PFSK-1 (cell line): ENCODE data around the gene PXMP2.

Experiments
- FOXP2 ChIP-seq: optimal IDR thresholded peaks from 2 replicates; pipeline ENCODE3; 2011; ENCODE audit warnings: borderline replicate concordance, control low read depth, inconsistent platforms; ENCODE audit not compliant: insufficient read depth; ENCODE audit errors: extremely low read length, extremely low read depth
- POLR2AphosphoS5 ChIP-seq: IDR thresholded peaks from 2 replicates; pipeline ENCODE4 v1.6.1; 2012; ENCODE audit warnings: low read depth, mild to moderate bottlenecking, control low read depth, low read length, moderate library complexity
- SIN3A ChIP-seq: IDR thresholded peaks from 2 replicates; pipeline ENCODE4 v1.6.1; 2012; ENCODE audit warnings: mild to moderate bottlenecking, low read length, moderate library complexity, borderline replicate concordance; ENCODE audit not compliant: insufficient read depth
- TAF1 ChIP-seq: IDR thresholded peaks from 2 replicates; pipeline ENCODE4 v1.6.1; 2012; ENCODE audit warnings: low read length, control low read depth, borderline replicate concordance; ENCODE audit not compliant: insufficient read depth
- TF ChIP-seq, protein P1 (sequence below), 2 experiments: IDR thresholded peaks; 2 replicates each; pipeline versions ENCODE4 v1.6.1 to v1.8.0; 2011 to 2012; ENCODE audit warnings: low read depth in 2 of 2, low read length in 2 of 2, control low read depth in 1 of 2, inconsistent platforms in 1 of 2, mild to moderate bottlenecking in 1 of 2, moderate library complexity in 1 of 2; ENCODE audit not compliant: insufficient read depth in 1 of 2

Gene PXMP2

DNA sequence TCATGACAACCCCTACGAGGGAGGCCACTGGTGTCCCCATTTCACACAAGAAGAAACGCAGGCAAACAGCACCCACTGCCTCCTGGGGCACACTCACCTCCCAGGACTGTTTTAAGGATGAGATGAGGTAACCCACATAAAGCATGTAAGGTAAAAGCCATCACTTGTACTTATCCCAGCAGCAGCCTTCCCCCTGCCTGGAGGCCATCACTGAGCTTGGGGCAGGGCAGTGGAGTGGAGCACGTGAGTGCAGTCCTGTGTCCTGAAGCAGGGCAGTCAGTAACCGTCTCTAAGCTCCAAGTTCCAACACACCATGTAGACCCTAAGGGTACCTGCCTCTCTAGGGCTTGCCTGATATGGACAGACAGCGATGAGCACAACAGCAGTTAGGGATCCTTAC, 2.0 kb upstream of the PXMP2 start:
- TF ChIP-seq FOXP2 (no peak), POLR2AphosphoS5 (peak; percentile 75), TAF1 (no peak; the same call in 1 of the 2 replicates), SIN3A (no peak)
- TF ChIP-seq, protein P1, sequence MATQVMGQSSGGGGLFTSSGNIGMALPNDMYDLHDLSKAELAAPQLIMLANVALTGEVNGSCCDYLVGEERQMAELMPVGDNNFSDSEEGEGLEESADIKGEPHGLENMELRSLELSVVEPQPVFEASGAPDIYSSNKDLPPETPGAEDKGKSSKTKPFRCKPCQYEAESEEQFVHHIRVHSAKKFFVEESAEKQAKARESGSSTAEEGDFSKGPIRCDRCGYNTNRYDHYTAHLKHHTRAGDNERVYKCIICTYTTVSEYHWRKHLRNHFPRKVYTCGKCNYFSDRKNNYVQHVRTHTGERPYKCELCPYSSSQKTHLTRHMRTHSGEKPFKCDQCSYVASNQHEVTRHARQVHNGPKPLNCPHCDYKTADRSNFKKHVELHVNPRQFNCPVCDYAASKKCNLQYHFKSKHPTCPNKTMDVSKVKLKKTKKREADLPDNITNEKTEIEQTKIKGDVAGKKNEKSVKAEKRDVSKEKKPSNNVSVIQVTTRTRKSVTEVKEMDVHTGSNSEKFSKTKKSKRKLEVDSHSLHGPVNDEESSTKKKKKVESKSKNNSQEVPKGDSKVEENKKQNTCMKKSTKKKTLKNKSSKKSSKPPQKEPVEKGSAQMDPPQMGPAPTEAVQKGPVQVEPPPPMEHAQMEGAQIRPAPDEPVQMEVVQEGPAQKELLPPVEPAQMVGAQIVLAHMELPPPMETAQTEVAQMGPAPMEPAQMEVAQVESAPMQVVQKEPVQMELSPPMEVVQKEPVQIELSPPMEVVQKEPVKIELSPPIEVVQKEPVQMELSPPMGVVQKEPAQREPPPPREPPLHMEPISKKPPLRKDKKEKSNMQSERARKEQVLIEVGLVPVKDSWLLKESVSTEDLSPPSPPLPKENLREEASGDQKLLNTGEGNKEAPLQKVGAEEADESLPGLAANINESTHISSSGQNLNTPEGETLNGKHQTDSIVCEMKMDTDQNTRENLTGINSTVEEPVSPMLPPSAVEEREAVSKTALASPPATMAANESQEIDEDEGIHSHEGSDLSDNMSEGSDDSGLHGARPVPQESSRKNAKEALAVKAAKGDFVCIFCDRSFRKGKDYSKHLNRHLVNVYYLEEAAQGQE (IDR thresholded peaks at IDR 0.05; ENCODE audit: insufficient read depth in 1 of 2, low read depth in 2 of 2, low read length in 2 of 2): no peak

DNA sequence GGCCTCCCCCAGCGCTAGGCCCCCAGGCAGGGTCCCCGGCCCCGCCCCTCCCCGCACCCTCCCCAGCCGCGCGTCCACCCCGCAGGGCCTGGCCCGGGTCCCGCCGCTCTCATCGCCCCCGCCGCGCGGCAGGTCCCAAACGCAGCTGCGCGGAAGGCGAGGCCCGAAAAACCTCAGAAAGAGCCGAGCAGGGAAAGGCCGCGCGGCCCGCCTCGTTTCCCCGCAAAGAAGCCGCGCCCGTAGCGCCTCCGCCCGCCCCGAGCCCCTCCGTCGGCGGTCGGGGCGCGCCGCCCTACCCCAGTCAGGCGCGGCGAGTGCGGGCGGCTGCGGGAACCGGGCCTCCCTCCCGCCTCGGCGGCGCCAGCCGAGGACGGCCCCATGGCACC, 569 bp upstream of the PXMP2 start:
- TF ChIP-seq TAF1: no peak
- TF ChIP-seq POLR2AphosphoS5: no peak
- TF ChIP-seq FOXP2: no peak
- TF ChIP-seq SIN3A: no peak
- TF ChIP-seq, protein P1 (IDR thresholded peaks at IDR 0.05; ENCODE audit: insufficient read depth in 1 of 2, low read depth in 2 of 2, low read length in 2 of 2): no peak

DNA sequence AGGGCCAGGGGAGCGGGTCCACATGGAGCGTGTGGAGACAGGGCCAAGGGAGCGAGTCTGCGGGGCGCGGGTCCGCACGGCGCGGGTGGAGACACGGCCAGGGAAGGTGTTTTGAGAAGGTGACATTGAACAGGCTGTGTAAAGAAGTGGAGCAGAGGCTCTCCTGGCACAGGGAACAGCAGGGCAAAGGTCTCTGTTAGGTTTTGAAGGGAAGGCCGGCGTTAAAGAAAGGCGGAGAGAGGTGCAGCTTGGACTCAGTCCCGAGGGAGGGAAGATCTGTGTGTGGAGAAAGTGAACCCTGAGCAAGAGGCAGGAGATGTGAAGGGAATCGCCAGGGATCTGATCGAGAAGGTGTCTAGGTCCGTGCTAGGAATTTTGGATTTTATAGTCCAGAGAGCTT, 1.8 kb downstream of the PXMP2 start:
- TF ChIP-seq TAF1 (no peak), POLR2AphosphoS5 (0 out of 2 replicates have a peak, but pooled peaks have one; percentile 38)

DNA sequence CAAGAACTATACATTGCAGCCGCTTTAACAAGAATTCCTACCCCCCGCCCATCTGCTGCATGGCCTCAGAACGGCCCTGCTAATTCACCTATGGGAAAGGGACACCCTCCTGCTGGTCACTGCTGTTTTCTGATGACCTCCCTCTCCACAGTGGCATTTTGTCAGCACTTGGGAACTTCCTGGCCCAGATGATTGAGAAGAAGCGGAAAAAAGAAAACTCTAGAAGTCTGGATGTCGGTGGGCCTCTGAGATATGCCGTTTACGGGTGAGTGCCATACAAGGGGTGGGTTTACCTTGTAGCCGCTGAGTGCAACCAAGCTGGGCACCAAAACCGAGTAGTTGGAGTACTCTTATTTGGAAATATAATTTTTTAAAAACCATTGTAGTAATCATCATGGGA, 2.7 kb downstream of the PXMP2 start:
- TF ChIP-seq SIN3A: peak; percentile 67; the same call in 1 of the 2 replicates
- TF ChIP-seq, protein P1 (IDR thresholded peaks at IDR 0.05; ENCODE audit: insufficient read depth in 1 of 2, low read depth in 2 of 2, low read length in 2 of 2): no peak

DNA sequence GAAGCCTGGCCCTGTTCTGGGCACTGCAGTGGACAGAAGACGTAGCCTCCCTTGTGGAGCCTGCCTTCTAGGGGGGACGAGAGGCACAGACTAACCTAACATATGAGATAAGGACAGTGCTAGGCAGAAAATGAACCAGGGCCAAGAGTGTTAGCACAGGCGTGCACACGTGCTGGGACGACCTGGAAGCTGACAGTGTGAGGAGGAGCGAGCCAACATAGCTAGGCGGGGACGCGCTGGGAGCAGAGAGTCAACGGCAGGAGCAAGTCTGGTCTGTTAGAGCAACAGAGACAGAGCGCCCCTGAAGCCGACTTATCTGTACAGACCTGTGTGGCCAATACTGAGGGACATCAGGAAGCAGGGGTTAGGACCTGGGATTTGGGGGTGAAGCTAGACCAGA, 8.0 kb downstream of the PXMP2 start:
- TF ChIP-seq POLR2AphosphoS5 (peak; percentile 52; the same call in 1 of the 2 replicates), FOXP2 (no peak), TAF1 (no peak)
- TF ChIP-seq, protein P1 (IDR thresholded peaks at IDR 0.05; ENCODE audit: insufficient read depth in 1 of 2, low read depth in 2 of 2, low read length in 2 of 2): no peak

DNA sequence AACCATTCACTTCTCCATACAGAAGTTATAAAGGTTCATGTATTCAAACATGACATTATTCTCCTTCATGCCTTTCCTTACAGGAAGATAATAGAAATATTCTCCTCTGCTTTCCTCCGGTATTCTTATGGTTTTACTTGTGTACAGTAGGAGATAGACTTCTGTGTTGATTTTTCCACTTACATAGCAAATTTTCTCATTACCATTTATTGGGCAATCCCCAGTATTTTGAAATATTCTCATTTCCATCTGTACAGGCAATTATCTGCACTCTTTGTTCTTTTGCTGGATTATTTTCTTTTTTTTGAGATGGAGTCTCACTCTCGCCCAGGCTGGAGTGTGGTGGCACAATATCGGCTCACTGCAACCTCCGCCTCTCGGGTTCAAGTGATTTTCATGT, 11.0 kb downstream of the PXMP2 start:
- TF ChIP-seq POLR2AphosphoS5 (no peak), TAF1 (no peak), SIN3A (no peak), FOXP2 (no peak)
- TF ChIP-seq, protein P1 (IDR thresholded peaks at IDR 0.05; ENCODE audit: insufficient read depth in 1 of 2, low read depth in 2 of 2, low read length in 2 of 2): no peak
